GM19239 (cell line): ENCODE data around the gene GLE1.
"Not testable (repeated sequence)": the region's sequence is repeated elsewhere in the genome, so short reads cannot be mapped to it uniquely, and the experiment has no call there.

Experiments
- DNase-seq: peaks from one replicate; pipeline ENCODE4 v3.0.0; 2011; ENCODE audit warnings: low spot score; ENCODE audit not compliant: insufficient read length
- FAIRE-seq: peaks from 2 replicates; lab custom pipeline; 2011; peaks lifted over from hg19 to GRCh38; lab: Jason Lieb, UNC

GLE1 gene

DNA sequence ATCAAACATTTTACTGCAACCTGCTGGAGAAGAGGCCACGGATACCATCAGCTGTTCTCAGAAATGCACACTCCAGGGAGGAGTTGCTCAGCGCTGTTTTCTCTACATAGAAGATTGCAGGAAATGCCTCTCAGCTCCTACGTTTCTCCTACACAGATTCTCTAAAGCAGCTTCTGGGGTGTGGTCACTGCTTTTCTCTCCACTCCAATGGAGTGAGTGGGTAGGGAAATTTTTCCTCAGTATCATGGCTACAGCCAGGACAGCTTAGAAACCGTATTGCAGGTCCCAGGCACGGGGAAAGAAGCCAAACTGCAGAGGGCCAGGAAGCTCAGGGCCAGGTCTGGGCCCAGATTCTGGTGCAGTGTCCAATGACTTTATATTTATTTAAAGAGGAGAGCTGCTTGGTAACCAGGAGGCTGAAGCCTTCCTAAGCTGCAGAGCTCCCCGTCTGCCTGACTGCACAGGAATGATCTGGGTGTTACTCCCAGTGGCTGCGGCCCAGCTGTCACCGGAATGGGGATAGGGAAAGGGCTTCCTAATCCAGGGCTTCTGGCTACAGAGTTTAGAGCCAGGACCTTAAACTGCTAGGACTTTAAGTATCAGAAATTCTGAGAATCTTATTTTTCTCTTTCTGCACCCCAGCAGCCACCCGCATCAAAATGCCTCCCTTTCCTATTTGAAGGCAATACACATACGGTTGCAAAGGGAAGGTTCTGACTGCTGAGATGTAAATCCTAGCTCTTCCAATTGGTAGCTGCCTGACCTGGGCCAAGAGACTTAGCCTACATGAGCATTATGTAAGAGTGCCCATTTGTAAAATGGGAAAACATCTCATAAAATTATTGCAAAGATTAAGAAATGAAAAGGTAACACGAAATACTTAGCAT is 46.5 kb downstream of the GLE1 start:
- DNase-seq = no peak
- no peak for FAIRE-seq

DNA sequence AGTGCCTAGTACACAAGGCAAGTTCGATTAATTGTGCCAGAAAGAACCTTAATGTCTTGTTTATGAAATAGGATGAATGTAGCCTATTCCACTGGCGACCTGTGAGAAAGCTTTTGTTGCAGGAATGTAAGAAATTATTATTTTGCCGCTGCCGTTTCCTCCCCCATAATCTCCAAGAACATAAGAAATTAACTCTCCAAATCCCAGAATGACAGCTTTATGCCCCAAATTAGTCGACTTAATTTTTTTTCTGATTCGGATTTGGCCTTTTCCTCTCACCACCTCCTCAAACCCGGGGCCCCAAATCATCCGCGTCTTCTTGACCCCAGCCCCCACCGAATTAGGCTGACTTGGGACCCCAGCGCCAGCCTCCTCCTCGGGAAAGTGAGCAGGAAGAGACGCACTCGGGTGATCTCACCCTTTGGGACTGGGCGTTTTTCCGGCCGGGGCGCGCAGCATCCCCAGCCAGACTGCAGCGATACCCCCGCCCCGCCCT is 47.2 kb downstream of the GLE1 start:
- DNase-seq = no peak

DNA sequence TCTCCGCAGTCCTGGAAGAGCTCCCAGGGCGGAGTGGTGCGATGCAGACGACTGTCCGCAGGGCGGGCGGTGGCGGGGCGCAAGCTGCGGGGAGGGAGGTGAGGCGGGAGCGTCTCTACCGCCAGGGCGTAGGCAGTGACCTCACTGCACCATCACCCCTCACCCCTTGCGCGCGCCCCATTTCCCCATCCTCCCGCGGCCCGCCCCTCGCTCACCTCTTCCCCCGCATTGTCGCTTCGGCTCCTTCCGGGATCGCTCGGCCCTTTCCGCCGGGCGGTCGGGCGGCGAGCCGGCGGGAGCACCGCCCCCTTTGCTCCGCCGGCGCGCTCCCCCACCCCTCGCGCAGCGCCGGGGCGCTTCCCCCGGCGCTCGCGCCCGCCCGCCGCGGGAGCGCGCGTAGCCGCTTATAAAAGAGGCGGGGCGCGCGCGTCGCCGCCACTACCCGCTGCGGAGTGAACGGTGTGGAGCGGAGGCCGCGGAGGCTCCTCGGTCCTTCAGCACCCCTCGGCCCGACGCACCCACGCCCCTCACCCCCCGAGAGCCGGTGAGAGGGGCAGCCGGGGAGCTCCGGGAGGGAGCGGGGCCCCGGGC is 47.7 kb downstream of the GLE1 start, which contains the start of gene SPTAN1:
SPTAN1 (plus strand) TSS at position 435 of the 591 bp plus-strand sequence. CDS start 14,154 bp downstream, outside the sequence.
- peak; percentile 93 for DNase-seq
- peak; percentile 70 for FAIRE-seq

More for the DNA sequence above, 47.2 kb downstream of the GLE1 start:
- peak; percentile 51 for FAIRE-seq

DNA sequence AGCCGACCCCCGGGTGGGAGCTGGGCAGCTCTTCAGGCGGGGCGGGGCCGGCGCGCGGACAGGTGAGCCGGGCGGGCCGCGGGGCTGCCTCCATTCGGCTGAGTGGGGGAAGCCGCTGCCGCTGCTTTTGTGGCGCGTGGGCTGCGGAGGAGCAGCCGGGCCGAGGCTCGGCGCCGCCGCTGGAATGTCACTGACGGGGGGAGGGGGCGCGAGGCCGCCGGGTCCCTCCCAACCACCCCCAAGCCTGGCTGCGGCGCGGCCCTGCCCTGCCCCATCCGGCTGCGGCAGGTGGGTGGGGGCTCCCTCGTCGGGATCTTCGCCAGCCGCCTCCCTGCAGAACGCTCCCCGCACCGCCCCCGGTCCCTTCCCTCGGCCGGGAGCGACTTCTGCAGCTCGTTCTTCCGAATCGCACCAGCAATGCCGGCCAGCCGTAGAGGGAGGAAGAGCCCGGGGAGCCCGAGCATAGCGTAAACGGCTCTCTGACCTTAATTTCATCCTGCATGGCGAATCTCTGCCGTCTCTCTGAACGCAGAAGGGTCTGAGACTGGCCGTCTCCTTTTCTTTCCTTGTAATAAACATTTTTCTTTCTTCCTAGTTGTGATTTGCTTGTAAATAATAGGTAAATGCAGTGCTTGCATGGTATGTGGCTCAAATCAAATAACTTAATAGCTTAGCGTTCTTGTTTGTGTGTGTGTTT is 48.4 kb downstream of the GLE1 start:
- DNase-seq (peak; percentile 27), FAIRE-seq (no peak)

DNA sequence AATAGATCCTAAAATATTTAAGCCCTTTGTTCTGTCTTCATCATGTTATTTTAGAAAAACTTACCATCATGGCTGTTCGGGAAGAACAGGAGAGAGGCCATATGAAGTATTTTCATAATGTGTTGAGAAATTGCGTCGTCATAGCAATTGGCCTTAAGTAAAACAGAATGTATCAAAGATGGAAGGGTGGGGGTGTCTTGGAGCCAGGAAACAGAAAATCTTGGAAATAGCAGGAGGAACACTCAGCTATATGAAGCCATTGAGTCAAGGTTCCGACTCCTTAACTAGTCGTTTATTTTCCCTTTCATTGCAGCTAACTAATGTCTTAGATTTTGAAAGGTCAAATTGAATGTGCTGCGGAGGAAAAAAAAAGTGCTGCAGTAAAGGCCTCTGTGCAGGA is 49.2 kb downstream of the GLE1 start:
- no peak for FAIRE-seq
- no peak for DNase-seq

DNA sequence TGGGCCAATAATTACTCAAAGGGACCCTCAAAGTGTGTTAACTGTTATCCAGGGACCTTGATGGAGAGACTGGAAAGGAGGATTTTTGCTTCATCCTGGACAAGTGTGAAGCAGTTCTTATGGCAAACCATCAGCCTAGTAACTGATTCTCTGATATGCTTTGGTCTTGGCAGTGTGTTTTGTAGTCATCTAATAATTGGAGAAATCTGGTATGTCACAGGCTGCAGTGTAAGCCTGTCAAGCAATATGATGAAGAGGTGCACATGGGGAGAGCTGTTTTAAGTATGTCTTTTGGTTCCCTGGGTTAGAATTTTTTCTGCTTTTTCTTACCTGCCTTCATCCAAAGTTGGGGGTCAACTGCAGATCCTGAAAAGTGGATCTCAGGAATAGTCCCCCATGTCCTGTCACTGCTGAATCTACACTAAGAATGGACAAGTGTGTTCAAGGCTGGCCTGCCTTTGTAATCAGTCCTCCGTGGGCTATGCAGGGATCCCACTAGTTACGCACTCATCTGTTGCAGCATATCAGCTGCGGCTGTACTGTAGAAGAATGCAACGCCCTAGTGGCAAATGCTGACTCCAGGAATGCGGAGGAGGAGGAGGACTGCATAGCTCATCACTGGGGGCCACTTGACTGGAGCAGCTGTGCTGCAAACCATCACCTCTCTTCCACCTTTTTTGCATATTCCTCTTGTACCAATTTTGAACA is 49.8 kb downstream of the GLE1 start:
- FAIRE-seq = no peak
- no peak for DNase-seq

DNA sequence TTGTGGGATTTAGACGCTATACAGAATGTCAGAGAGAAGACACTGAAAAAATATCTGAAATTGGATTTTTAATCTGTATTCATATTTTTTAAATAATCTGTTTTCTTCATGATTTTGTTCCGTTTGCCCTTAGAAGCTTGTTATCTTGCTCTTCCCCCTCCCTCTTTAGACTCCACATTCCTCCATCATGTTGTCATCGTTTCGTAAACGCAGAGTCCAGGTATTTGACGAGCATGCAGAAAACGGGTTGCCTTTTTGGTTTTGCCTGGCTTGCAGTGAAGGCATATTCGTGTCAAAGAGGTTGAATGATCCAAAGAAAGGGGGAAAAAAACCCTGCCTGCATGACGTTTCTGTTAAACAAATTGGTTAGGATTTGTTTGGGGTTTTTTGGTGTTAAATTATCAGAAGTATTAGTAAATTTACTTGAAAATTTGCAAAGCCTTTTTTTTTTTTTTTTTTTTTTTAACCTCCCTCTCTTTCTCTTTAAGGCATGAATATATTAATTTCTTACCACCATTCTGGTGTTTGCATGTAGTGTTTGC is 50.7 kb downstream of the GLE1 start:
- no peak for DNase-seq
- FAIRE-seq = no peak

DNA sequence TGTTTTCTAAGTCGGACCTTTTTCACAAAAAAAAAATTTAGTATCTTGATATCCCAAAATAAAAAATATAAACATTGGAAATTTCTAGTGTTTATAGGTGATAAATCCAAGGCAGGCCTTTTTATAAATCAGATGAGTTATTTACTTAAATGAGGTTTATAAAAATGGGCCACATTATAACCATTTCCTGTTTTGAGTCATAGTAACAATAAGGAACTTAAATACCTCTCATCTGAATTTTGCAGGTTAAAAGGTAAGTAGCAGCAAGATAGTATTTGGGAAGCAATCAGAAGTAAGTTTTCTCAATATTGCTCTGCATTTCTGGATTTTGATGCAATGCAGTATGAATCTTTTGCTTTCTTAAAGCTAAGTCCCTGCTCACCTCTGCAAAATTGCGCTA is 51.8 kb downstream of the GLE1 start:
- no peak for FAIRE-seq

DNA sequence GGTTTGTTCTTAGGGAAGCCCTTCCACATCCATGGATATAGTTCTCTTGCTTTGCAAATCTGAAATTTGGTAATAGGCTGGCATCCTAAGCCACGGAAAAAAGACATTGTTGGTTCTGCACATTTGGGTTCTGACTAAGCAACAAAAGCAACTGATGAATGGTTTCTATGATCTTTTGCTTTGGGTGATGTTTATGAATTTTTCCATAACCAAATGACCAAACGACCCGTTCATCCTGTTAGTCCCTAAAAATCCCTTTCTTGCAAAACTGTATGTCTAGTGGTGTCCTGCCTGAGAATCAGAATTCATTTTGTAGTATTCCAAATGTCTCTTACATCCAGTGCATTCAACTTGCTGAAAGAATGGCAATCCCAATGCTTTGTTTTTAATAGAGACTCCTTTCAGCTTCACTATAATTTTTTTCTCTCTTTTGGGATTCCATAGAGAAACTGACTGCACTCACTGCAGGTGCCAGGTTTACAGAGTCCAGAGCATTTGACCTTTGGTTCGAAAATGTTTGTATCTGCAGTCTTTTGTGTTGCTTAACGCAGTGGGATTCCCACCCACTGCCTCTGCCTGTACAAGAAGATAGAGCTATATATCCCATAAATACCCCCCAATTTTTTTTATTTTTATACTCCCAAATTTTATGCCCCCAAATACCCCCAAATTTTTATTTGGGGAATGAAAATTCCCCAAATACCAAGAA is 52.6 kb downstream of the GLE1 start:
- no peak for DNase-seq
- FAIRE-seq = no peak

More for the DNA sequence above, 51.8 kb downstream of the GLE1 start:
- DNase-seq = no peak

DNA sequence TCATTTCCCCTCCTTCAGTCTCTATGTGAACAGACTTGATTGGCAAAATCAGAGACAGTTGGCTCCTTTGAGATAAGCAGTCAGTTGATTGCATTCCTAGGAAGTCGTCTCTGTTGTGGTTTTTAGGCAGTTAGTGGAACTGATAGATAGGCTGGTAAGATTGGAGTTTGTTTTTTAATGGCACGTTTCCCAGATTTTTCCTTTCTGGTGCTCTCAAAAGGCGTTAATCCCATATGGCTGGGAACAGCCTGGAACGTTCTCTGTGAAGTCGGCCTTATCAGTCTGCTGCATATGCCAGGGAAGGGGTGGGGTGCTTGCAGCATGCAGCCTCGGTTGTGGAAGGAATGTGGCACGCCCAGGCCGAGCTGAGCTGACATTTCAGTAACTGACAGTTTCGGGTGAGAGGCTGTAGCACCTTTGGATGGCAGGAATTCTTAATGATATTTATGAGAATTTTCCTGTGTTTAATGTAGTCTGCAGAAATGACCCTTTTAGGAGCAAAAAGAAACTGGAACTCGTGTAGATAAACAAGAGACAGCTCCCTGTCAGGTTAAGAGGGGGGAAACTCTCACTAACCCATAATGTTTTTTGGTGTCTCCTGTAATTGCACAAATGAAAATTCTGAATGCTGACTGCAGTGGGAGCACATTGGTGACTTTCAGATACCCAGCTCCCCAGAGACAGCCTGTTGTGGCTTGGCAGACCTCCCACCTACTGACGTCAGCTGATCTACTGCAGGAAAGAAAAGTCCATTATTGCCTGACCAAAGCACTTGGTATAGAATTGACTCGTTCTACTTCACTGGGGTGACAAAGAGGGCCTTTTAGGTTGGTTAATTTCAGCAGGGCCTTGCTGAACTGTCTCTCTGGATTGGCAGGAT is 54.2 kb downstream of the GLE1 start:
- peak; percentile 91 for FAIRE-seq

DNA sequence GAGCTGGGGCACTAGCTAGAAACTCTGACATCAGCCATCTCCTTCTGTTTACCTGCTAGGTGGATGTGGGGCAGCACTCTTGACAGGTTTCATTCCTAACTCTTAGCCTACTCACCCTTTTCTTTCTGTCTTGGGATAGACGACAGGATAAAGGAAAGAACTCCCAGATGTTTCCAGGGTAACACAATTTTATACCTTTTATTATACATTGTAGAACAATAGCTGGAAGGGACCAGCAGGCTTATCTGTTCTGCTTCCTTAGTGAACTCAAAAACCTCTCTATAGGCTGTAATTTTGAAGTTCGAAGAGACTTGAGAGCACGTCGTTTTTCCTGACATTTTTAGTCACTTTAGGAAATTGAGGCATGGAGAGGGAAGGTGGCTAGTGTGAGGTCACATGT is 61.1 kb downstream of the GLE1 start:
- DNase-seq = no peak

More for the DNA sequence above, 54.2 kb downstream of the GLE1 start:
- DNase-seq = peak; percentile 54

DNA sequence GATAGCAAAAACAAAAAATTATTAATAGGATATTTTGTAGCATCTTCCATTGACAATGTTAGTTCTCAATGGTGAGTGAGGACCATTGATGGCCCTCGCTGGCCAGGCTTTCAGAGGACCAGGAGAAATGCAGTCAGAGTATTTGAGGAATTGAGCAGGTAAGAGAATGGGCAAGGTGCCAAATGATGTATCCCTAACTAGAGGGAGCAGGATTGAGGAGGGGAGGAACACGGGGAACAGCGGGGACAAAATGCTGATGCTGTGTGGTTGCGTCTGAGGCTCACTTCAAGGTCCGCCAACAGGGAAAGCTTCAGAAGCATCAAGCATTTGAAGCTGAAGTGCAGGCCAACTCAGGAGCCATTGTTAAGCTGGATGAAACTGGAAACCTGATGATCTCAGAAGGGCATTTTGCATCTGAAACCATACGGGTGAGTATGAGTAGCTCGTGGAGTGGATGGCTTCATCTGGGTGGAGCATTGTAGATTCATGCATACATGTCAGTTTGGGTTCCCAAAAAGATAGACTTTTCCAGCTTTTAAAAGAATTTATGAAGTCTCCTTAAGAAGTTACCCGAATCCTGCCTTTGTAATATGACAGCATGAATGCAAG is 64.1 kb downstream of the GLE1 start:
- FAIRE-seq = no peak
- DNase-seq = no peak

More for the DNA sequence above, 61.1 kb downstream of the GLE1 start:
- no peak for FAIRE-seq

DNA sequence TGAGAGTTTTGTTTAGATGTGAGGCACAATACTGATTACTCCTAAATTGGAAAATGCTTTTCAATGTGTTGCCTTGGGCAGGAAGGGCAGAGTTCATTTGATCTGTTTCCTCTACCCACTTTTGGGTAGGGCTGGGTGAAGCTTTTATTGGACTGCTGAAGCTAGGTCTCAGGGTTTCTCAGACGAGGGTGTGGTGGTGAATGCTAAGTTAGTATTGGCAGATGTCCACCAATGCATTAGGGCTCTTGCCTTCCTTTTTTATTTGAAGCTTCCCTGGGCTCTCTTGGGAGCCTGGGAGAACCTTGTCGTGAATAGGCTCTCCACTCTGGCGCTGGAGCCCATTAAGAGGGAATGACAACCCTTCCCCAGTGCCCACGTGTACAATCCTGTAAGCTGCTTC is 71.0 kb downstream of the GLE1 start:
- FAIRE-seq (no peak), DNase-seq (no peak)

DNA sequence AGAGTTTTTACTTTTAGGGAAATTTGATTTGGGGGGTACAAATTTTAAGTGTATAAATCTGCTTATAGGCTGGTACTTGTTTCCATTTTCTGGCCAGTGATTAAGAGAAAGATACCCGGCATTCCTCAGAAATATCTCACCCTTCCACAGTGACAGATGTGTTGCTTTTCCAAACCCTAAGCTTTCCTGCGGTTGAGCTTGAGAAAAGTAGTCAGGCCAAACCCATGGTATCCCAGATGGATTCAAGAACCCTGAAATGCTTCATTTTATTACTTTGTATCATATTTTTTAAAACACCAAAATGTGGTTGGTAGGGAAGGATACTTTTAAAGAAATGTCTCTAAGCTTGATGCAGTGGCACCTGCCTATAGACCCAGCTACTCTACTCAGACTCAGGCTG is 71.4 kb downstream of the GLE1 start:
- FAIRE-seq (no peak), DNase-seq (no peak)

DNA sequence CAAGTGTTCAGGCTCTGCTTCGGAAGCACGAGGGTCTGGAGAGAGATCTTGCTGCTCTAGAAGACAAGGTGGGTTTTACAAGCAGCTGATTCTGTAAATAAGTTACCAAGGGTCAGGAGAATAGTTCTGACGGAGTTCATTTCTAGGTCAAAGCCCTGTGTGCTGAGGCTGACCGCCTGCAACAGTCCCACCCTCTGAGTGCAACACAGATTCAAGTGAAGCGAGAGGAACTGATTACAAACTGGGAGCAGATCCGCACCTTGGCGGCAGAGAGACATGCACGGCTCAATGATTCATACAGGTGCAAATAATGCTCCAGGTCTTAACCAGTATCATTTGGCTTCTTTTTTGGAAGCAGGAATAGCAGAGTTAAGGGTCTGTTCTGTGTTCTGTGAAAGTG is 72.7 kb downstream of the GLE1 start:
- DNase-seq = no peak
- FAIRE-seq = no peak

DNA sequence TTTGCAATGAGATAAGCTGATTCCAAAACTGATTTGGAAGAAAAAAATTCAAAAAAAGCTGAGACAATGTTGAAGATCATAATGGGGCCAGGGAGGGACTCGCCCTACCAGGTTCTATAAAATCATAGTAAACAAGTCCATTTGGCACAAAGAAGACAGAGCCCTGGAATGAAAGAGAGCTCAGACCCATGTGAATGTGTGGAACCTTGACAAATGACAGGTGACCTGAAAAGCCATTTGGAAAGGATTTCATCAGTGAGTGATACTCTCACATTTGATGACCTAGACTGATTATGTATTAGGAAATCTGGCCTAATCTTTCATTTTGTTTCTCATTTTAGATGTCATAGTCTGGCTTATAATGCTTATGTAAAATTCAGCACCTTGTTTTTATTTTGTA is 74.7 kb downstream of the GLE1 start:
- FAIRE-seq = no peak
- DNase-seq = no peak

DNA sequence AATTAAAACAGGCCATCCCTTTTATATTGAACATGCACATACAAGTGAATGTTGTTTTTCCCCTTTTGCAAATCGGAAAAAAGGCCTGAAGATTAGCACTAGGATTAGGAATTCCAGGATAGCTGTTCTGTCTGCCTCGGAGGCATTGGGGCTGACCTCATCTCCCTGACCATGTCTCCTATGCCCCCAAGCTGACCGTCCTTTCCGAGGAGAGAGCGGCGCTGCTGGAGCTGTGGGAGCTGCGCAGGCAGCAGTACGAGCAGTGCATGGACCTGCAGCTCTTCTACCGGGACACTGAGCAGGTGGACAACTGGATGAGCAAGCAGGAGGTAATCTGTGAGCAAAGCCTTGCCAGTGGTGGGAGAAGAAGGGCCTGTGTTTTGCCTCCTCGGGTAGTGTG is 76.2 kb downstream of the GLE1 start:
- FAIRE-seq = no peak
- DNase-seq = no peak

DNA sequence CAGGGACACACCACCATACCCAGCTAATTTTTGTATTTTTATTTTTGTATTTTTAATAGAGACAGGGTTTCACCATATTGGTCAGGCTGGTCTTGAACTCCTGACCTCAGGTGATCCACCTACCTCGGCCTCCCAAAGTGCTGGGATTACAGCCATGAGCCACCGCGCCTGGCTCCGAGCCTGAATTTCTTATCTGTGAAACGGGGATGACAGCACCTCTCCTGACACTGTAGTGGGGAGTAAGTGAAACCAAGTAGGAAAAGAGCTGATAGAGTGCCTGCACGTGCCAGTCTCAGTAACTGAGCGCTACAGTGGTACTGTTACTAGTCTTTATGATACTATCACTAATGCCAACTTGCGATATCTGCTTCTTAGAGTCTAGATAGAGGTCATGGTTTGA is 80.6 kb downstream of the GLE1 start:
- FAIRE-seq, DNase-seq: not testable (repeated sequence)
